ENCODE measurements around the gene ACADL. TPM values are rescaled to one million over a fixed set of nuclear protein-coding genes. Genes with fewer than 3 reads are reported as not detected.

The ACADL gene
- total and polyA plus RNA-seq, 2 experiments from 2014 or later, result 0.37 TPM; not detected in 1

DNA sequence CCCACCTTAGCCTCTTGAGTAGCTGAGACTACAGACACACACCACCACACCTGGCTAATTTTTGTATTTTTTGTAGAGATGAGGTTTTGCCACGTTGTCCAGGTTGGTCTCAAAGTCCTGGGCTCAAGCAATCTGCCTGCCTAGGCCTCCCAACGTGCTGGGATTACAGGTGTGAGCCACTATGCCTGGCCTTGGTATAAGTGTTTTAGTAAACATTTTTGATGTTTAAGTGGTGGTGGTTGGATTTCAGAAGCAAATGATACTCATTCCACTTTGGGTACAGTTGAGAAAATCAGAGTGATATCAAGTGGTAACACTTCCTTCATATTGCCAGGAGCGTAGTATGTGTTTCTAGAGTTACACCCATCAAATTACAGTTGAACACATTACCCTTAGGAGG lies 25.4 kb downstream of the ACADL start:
- H3K36me3 Mint-ChIP-seq (ENCODE audit: low read depth), result no peaks in the 10 kb centered on the region
- no peaks in the 10 kb centered on the region for H4K20me1 ChIP-seq (replicated peaks; ENCODE audit: insufficient read depth)
- no peaks in the 10 kb centered on the region for H3K36me3 ChIP-seq (ENCODE audit: insufficient read depth)
- H3K27ac ChIP-seq (ENCODE audit: low read depth), result no peak overlapping the region
- H3K79me2 ChIP-seq (replicated peaks; ENCODE audit: insufficient read depth), result no peaks in the 10 kb centered on the region
- DNase-seq (ENCODE audit: low spot score), result no peak
- peaks cover 2% of the 10 kb centered on the region for H3K27me3 Mint-ChIP-seq (ENCODE audit: insufficient read depth, low read depth, poor library complexity)
- H3K4me3 ChIP-seq, result no peak overlapping the region
- no peaks in the 10 kb centered on the region for H3F3A ChIP-seq (replicated peaks; ENCODE audit: low read depth)
- H3K4me3 Mint-ChIP-seq, result no peak overlapping the region
- H3K4me1 ChIP-seq (ENCODE audit: insufficient read depth), result no peaks in the 10 kb centered on the region
- no peaks in the 10 kb centered on the region for H3K27me3 ChIP-seq (ENCODE audit: insufficient read depth)
- H3K4me1 Mint-ChIP-seq, result no peaks in the 10 kb centered on the region
- no peak for ATAC-seq
- no peaks in the 10 kb centered on the region for H3K9me2 ChIP-seq (ENCODE audit: insufficient read depth)
- H3K4me2 ChIP-seq, result no peak overlapping the region
- TF ChIP-seq, protein P1, sequence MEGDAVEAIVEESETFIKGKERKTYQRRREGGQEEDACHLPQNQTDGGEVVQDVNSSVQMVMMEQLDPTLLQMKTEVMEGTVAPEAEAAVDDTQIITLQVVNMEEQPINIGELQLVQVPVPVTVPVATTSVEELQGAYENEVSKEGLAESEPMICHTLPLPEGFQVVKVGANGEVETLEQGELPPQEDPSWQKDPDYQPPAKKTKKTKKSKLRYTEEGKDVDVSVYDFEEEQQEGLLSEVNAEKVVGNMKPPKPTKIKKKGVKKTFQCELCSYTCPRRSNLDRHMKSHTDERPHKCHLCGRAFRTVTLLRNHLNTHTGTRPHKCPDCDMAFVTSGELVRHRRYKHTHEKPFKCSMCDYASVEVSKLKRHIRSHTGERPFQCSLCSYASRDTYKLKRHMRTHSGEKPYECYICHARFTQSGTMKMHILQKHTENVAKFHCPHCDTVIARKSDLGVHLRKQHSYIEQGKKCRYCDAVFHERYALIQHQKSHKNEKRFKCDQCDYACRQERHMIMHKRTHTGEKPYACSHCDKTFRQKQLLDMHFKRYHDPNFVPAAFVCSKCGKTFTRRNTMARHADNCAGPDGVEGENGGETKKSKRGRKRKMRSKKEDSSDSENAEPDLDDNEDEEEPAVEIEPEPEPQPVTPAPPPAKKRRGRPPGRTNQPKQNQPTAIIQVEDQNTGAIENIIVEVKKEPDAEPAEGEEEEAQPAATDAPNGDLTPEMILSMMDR (conservative IDR thresholded peaks at IDR 0.05; ENCODE audit: low read depth in 2 of 2), result no peak
- TF ChIP-seq CREB1 (CRISPR knock-in tag; IDR thresholded peaks at IDR 0.05; ENCODE audit: low read depth), result no peak
- TF ChIP-seq, protein P2, sequence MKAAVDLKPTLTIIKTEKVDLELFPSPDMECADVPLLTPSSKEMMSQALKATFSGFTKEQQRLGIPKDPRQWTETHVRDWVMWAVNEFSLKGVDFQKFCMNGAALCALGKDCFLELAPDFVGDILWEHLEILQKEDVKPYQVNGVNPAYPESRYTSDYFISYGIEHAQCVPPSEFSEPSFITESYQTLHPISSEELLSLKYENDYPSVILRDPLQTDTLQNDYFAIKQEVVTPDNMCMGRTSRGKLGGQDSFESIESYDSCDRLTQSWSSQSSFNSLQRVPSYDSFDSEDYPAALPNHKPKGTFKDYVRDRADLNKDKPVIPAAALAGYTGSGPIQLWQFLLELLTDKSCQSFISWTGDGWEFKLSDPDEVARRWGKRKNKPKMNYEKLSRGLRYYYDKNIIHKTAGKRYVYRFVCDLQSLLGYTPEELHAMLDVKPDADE (IDR thresholded peaks at IDR 0.05), result no peak
- no peak for TF ChIP-seq EZH2 (IDR thresholded peaks at IDR 0.05; ENCODE audit: low read depth, unreplicated experiment)
- no peak for TF ChIP-seq EZH2phosphoT487 (IDR thresholded peaks at IDR 0.05; ENCODE audit: unreplicated experiment)
- no peak for TF ChIP-seq STAT1 (IDR thresholded peaks at IDR 0.05; ENCODE audit: unreplicated experiment)
- TF ChIP-seq ZNF331 (CRISPR knock-in tag; IDR thresholded peaks at IDR 0.05; ENCODE audit: low read depth), result no peak
- no peak overlapping the region for H3K27ac Mint-ChIP-seq
- H2AFZ ChIP-seq, result no peak overlapping the region
- H3K9me3 Mint-ChIP-seq, result no peaks in the 10 kb centered on the region

DNA sequence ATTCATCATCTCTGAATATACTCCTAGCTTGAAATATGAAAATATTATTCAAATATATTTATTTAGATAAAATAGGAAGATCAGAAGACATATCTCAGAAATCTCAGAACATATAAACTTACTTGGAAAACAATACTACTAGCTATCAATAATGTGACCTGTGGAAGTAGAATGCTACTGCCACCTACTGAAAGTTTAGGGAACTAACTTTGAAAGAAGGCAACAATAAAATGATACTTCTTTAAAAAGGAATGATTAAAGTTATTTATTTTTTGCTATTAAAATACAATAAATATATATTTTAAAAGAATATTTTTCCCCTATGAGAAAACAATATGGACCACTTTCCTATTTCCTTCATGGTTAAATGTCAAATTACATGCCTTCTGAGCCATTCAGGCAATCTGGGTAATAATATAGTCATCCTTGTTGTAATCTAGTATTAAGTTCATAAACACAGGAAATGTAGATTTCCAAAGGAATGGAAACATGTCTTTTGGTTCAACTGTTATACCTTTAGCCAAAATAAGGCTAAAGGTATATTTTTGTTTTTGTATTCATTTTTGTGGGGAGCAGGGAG lies 26.0 kb downstream of the ACADL start:
- ATAC-seq (no peak), DNase-seq (ENCODE audit: low spot score) (peak; percentile 48)
- no peaks in the 10 kb centered on the region for H3K27me3 ChIP-seq (ENCODE audit: insufficient read depth)
- H3F3A ChIP-seq (replicated peaks; ENCODE audit: low read depth), result no peaks in the 10 kb centered on the region
- H3K27ac ChIP-seq (ENCODE audit: low read depth), result no peak overlapping the region
- no peaks in the 10 kb centered on the region for H3K79me2 ChIP-seq (replicated peaks; ENCODE audit: insufficient read depth)
- H3K4me2 ChIP-seq, result no peak overlapping the region
- Mint-ChIP-seq H3K27me3 (ENCODE audit: insufficient read depth, low read depth, poor library complexity) (peaks cover 2% of the 10 kb centered on the region), H3K9me3 (no peaks in the 10 kb centered on the region), H3K4me1 (no peaks in the 10 kb centered on the region), H3K27ac (no peak overlapping the region), H3K36me3 (ENCODE audit: low read depth) (no peaks in the 10 kb centered on the region), H3K4me3 (no peak overlapping the region)
- H2AFZ ChIP-seq, result no peak overlapping the region
- no peaks in the 10 kb centered on the region for H4K20me1 ChIP-seq (replicated peaks; ENCODE audit: insufficient read depth)
- H3K4me1 ChIP-seq (ENCODE audit: insufficient read depth), result no peaks in the 10 kb centered on the region
- TF ChIP-seq POLR2AphosphoS5 (IDR thresholded peaks at IDR 0.05; ENCODE audit: low read depth), result no peak
- TF ChIP-seq, protein P1 (conservative IDR thresholded peaks at IDR 0.05; ENCODE audit: low read depth in 2 of 2), result peak in 1 of 2 experiments; percentile 75; a peak in 3 of 4 replicates
- TF ChIP-seq NANOG (IDR thresholded peaks at IDR 0.05; ENCODE audit: borderline replicate concordance), result no peak
- TF ChIP-seq, protein P3, sequence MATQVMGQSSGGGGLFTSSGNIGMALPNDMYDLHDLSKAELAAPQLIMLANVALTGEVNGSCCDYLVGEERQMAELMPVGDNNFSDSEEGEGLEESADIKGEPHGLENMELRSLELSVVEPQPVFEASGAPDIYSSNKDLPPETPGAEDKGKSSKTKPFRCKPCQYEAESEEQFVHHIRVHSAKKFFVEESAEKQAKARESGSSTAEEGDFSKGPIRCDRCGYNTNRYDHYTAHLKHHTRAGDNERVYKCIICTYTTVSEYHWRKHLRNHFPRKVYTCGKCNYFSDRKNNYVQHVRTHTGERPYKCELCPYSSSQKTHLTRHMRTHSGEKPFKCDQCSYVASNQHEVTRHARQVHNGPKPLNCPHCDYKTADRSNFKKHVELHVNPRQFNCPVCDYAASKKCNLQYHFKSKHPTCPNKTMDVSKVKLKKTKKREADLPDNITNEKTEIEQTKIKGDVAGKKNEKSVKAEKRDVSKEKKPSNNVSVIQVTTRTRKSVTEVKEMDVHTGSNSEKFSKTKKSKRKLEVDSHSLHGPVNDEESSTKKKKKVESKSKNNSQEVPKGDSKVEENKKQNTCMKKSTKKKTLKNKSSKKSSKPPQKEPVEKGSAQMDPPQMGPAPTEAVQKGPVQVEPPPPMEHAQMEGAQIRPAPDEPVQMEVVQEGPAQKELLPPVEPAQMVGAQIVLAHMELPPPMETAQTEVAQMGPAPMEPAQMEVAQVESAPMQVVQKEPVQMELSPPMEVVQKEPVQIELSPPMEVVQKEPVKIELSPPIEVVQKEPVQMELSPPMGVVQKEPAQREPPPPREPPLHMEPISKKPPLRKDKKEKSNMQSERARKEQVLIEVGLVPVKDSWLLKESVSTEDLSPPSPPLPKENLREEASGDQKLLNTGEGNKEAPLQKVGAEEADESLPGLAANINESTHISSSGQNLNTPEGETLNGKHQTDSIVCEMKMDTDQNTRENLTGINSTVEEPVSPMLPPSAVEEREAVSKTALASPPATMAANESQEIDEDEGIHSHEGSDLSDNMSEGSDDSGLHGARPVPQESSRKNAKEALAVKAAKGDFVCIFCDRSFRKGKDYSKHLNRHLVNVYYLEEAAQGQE (IDR thresholded peaks at IDR 0.05; ENCODE audit: unreplicated experiment), result no peak
- H3K9me2 ChIP-seq (ENCODE audit: insufficient read depth), result no peaks in the 10 kb centered on the region
- H3K36me3 ChIP-seq (ENCODE audit: insufficient read depth), result no peaks in the 10 kb centered on the region
- no peak overlapping the region for H3K4me3 ChIP-seq
